NK-92 (cell line): ENCODE data around the gene RAB31.
"Not testable (repeated sequence)": the region's sequence is repeated elsewhere in the genome, so short reads cannot be mapped to it uniquely, and the experiment has no call there.

Experiments used
- DNase-seq: peaks from one replicate; lab custom pipeline; 2025; ENCODE audit not compliant: unreplicated experiment; lab: John Stamatoyannopoulos, UW

RAB31 gene

GRCh38 chr18:9835113-9835755 is 127.1 kb downstream of the RAB31 start:
- DNase-seq = no peak

GRCh38 chr18:9835825-9836224 is 127.7 kb downstream of the RAB31 start:
- no peak for DNase-seq

- DNase-seq = no peak
Observed at GRCh38 chr18:9838144-9838877, 130.2 kb downstream of the RAB31 start.

- DNase-seq = no peak
Observed at GRCh38 chr18:9839211-9839610, 131.1 kb downstream of the RAB31 start.

- DNase-seq = no peak
Observed at GRCh38 chr18:9839853-9840252, 131.8 kb downstream of the RAB31 start.

GRCh38 chr18:9841752-9842151 is 133.7 kb downstream of the RAB31 start:
- DNase-seq = no peak

- DNase-seq = no peak
Observed at GRCh38 chr18:9842448-9842847, 134.3 kb downstream of the RAB31 start.

DNA sequence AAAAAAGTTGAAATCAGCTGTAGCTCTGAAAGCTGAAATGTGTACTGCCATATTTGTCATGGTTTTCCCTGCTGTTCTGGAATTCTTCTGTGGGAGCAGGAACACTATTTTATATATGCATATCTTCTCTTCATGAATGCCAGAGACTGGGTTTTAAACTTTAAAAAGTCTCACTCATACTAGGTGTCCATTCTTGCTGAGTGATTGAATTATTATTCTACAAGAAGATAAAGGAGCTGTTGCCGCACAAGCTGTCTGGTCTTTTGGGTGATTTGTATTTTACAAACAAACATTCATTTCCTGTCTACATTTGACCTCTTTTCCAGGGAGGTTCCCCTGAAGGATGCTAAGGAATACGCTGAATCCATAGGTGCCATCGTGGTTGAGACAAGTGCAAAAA is 137.2 kb downstream of the RAB31 start:
- no peak for DNase-seq

DNA sequence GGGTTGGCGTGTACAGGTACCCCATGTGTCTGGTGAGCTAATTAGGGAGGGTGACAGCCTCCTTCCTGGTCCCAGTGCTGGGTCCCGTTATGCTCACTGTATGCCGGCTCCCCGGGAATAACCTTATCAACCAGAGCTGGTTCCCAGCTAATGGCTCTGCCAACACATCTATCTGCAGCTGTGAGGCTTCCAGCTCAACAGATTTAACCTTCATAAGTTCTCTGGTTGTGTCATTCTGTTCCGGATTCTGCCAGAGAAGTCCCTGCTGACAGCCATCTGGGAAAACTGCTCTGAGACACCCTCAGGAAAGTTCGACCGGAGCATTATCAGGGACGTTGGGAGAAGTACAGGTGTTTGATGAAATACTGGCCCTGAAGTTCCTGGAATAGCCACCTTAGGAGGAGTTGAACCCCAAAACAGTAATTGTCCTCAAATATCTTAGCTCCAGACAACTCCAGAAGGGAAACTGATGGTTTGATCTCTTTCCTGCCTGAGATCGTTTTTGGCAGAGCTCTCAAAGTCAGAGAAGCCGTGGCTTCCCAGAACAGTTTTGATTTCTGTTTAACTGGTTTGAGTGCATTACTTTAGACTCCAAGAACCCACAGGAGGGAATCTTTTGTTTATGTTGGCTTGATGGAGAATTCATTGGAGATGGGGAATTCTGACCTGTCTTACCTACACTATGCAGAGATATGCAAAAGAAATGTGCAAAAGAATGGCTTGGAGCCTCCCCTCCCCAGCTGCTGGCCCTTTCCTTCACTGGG is 138.2 kb downstream of the RAB31 start:
- DNase-seq = no peak

GRCh38 chr18:9848170-9848879 is 140.2 kb downstream of the RAB31 start:
- DNase-seq = no peak

- DNase-seq = no peak
Observed at GRCh38 chr18:9849407-9850283, 141.5 kb downstream of the RAB31 start.

DNA sequence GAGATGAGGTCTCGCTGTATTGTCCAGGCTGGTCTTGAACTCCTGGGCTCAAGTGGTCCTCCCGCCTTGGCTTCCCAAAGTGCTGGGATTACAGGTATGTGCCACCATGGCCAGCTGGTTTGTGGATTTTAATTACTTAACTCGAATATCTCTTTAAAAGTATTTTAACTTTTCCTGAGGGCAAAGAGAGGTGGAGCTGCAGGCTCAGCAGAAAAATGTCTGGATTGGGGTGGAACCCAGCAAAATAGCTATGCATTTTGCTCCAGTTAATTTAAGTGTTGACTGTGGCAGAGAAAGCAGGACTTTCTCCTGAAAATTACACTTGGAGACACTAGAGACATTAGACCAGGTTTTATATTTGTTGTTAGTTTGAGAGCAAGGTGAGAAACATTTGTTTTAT is 142.2 kb downstream of the RAB31 start:
- no peak for DNase-seq

DNA sequence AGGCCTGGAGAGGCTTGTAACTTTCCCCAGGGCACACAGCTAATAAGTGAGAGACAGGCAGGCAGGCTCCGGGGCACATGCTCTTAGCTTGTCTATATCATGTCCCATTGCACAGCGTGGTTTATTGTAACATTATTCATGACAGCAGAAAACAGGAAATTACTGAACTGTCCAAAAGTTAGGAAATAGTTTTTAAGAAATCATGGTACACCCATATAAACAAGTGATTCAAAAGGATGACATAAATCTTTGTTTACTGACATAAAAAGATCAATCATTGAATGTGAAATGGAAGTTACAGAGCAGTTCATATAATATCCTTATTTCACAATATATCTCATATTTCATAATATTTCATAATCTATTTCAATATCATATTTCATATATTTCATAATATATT is 143.4 kb downstream of the RAB31 start:
- DNase-seq = no peak

DNA sequence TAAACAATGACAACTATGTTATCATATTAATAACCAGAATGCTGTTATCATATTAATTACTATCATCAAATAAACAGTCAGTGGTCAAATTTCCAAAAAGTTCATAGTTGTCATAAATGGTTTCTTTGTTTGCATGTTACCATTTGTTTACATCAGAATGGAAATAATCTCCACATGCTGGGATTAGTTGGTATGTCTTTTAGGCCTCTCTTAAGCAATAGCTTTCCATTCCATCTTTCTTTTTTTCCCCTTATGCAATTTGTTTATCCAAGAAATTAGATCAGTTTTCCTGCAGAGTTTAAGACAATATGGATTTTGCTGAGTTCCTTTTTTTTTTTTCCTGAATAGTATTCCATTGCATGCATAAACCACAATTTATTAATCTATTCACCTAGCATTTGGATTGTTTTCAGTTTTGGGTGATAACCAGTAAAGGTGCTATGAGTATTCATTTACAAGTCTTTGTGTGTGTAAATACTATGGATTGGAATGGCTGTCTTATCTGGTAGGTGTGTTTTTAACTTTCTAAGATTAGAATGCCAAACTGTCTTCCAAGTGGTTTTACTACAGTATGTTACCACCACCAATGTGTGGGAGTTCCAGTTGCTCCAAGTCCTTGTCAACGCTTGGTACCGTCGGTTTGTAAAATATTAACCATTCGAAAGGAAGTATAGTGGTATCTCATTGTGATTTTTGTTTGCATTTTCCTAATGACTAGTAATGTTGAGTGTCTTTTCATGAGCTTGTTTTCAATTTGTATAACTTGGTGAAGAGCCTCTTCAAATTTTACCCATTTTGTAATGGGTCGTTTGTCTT is 144.4 kb downstream of the RAB31 start:
- DNase-seq = no peak

- DNase-seq = no peak
Observed at GRCh38 chr18:9854801-9855676, 146.9 kb downstream of the RAB31 start.

DNA sequence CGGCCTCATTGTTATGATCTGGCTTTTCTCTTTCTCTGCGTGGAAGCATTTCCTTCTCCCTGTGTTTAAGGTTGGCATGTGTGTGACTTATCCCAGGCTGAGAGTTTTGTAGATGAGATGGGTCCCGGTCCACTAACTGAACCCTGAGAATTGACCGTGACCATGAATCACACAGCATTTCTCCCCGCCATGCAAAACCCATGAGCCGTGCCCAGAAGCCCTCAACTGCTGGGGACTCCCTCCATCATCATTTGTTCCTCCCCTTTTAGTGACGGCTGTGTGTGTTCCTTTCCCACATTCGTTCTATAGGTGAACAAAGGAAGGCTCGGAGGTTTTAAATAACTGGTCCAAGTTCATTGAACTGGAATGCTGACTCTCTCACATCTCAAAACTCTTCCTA is 147.6 kb downstream of the RAB31 start:
- DNase-seq = no peak

DNA sequence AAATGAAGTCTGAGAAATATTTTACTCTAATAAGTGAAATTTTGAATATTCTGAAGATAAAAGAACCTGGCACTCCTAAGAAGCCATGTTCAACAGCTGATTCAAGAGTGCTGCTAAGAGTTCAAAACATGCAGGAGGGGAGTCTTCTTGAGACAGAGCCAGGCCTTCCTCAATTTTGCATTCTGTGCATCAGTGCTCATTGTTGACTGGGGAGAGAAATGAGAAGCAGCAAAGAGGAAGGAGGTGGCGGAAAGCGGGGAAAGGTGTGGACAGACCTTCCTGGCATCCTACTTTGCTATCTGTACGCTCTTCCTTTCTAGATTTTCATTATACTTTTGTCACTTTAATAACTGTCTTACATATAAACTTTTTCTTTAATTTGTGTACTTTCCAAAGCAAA is 148.0 kb downstream of the RAB31 start:
- DNase-seq = no peak

DNA sequence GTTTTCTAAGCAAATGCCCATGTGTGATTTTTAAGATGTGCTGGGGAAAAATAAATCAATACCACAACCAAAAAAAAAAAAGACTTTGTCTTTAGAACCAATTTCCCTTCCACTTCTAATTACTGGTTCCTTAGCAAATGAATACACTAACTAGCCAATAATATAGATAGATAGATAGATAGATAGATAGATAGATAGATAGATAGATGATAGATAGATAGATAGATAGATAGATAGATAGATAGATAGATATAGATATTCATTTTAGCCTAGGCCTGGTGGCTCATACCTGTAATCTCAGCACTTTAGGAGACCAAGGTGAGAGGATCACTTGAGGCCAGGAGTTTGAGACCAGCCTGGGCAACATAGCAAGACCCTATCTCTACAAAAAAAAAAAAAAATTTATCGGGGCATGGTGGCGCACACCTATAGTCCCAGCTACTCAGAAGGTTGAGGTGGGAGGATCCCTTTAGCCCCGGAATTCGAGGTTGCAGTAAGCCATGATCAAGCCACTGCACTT is 149.4 kb downstream of the RAB31 start:
- DNase-seq = not testable (repeated sequence)
